ENCODE results near the gene DENND1A.

DNA sequence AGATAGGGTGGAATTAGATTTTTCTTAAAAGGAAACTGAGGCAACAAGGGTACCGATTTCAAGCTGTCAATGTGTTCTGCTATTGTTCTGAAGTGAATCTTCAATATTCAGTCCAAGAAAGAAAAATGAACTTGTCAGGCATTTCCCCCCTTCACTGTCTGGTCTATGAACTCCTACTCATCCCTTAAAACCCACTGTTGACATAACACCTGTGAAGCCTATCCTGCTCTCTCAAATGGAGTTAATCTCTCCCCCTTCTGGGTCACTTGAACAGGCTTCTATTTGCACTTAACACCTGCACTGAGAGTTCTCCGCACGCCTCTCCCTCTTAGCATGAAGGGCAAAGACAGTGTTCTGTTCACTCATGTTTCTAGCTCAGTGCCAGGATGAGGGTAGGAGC, 429.6 kb downstream of the DENND1A start:
- TF ChIP-seq, protein P1, sequence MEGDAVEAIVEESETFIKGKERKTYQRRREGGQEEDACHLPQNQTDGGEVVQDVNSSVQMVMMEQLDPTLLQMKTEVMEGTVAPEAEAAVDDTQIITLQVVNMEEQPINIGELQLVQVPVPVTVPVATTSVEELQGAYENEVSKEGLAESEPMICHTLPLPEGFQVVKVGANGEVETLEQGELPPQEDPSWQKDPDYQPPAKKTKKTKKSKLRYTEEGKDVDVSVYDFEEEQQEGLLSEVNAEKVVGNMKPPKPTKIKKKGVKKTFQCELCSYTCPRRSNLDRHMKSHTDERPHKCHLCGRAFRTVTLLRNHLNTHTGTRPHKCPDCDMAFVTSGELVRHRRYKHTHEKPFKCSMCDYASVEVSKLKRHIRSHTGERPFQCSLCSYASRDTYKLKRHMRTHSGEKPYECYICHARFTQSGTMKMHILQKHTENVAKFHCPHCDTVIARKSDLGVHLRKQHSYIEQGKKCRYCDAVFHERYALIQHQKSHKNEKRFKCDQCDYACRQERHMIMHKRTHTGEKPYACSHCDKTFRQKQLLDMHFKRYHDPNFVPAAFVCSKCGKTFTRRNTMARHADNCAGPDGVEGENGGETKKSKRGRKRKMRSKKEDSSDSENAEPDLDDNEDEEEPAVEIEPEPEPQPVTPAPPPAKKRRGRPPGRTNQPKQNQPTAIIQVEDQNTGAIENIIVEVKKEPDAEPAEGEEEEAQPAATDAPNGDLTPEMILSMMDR (IDR thresholded peaks at IDR 0.05) = no peak
- no peak for TF ChIP-seq EP300 (IDR thresholded peaks at IDR 0.05)
